Activated CD8-positive, alpha-beta memory T cell treated with anti-CD3 and anti-CD28 coated beads for 36 hours (primary cell): ENCODE results near the gene ACVRL1. TPM values are rescaled to one million over a fixed set of nuclear protein-coding genes. Genes with fewer than 3 reads are reported as not detected.

ENCODE experiments used
- CTCF ChIA-PET: fragments of 350-600 bp; sonication (Branson Sonifier 250); formaldehyde crosslinking; loops from one replicate; lab custom pipeline; 2021; ENCODE audit warnings: antibody characterized with exemption; lab: Charles Lee
- POLR2A ChIA-PET: fragments of 350-600 bp; sonication (Branson Sonifier 250); formaldehyde crosslinking; loops from one replicate; lab custom pipeline; 2021; ENCODE audit warnings: antibody characterized with exemption; lab: Charles Lee
- total RNA-seq, 2 experiments: library from RNA; stranded (reverse); gene quantifications; one replicate each; pipeline ENCODE4 v1.2.3, GENCODE V29; 2021

Gene ACVRL1
- total RNA-seq, 2 experiments from 2014 or later: not detected

DNA sequence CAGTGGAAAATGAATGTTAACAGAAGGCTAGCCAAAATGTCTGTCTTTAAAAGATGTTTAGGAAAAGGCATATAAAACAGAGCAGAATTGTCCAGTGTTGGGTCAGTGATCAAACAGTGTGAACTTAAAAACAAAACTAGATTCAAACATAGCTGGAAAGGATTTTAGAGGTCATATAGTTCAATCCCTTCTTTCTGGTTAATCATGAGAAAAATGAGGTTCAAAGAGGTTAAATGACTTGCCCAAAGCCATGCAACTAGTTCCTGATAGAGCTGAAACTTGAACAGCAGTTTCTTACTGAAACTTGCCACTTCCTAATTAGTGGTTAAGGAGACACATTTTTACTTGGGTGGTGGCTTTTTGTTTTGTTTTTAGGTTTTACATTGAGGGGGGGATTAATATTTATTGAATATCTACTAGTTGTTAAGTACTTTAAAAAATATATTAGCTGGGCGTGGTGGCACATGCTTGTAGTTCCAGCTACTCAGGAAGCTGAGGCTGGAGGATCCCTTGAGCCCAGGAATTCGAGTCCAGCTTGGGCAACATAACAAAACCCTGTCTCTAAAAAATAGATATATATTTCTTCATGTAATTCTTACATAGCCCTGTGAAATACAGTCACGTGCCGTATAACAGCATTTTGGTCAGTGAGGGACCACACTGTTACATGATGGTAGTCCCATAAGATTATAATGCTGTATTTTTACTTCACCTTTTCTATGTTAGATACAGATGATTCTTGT is 64.5 kb downstream of the ACVRL1 start:
- ChIA-PET CTCF (interaction anchor here (1.6 to 1.7 kb wide), 2 partner anchors 10 to 21 kb away, joined by 7 to 10 read pairs; no protein-coding TSS in a partner anchor), POLR2A (interaction anchor here (1.2 kb wide), 1 partner anchor 35 kb away, joined by 4 read pairs; the partner anchor contains the start of gene TAMALIN)

DNA sequence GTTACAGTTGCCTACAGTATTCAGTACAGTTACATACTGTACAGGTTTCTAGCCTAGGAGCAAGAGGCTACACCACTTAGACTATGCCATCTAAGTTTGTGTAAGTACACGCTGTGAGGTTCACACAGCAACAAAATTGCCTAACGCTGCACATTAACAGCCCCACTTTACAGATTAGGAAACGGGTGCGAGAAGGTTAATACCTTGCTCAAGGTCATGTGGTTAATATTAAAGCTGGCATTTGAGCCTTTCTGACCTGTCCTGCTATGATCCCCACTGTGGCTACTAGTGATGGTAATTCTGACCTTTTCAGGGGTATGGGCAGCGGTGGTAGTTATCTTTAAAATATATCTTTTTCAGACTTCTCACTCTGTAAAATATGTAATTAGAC is 65.1 kb downstream of the ACVRL1 start:
- ChIA-PET CTCF (no interaction called here), POLR2A (interaction anchor here (1.2 kb wide), 1 partner anchor 34 kb away, joined by 4 read pairs; the partner anchor contains the start of gene TAMALIN)

DNA sequence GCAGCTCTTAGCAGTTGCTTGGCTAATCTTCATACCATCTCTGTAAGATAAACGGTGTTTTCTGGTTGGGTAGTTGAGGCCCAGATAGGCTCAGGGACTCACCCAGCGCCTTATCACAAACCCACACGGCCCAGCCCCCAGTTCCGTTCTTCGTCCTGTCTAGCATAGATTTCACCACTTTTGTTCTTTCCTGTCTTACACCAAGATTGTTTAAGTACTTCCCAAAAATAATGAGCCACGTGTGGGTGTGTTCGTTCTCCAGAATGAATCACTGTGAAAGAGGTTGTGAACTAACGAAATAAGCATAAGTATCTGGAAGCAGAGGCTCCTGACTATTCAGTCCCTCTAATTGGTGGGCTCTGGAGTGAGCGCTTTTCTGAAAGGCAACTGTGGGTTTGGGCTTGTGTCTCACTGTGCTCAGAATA is 65.6 kb downstream of the ACVRL1 start:
- CTCF ChIA-PET: no interaction called here

More for the DNA sequence above, 65.6 kb downstream of the ACVRL1 start:
- POLR2A ChIA-PET: interaction anchor here (1.2 kb wide), 1 partner anchor 34 kb away, joined by 4 read pairs; the partner anchor contains the start of gene TAMALIN

Other genes starting within 250 kb of the ACVRL1 start
- gene FIGNL2, start 58.8 kb upstream of the ACVRL1 start, total RNA-seq: under 1 TPM; 0.55 to 0.57 TPM
- gene ANKRD33, start 19.4 kb upstream of the ACVRL1 start, total RNA-seq: not detected
- gene ACVR1B, start 44.2 kb downstream of the ACVRL1 start, total RNA-seq: 10 to 100 TPM in 1 of 2 experiments, 1 to 10 TPM in 1; 9.9 to 10.8 TPM
- 10 to 100 TPM; 13.8 to 14.5 TPM for gene TAMALIN, start 99.4 kb downstream of the ACVRL1 start, total RNA-seq
- 10 to 100 TPM; 44.1 to 46.1 TPM for gene NR4A1, start 143.9 kb downstream of the ACVRL1 start, total RNA-seq
- gene ATG101, start 162.5 kb downstream of the ACVRL1 start, total RNA-seq: 10 to 100 TPM; 50.0 to 50.4 TPM
- gene SMIM41, start 172.2 kb downstream of the ACVRL1 start, total RNA-seq: not detected